Keratinocyte (primary cell): Measurements from ENCODE around the gene APRT.

Experiments used
- CTCF ChIP-seq, 3 experiments: IDR thresholded peaks in 1 of 3; conservative IDR thresholded peaks in 1 of 3; optimal IDR thresholded peaks in 1 of 3; 2 replicates in 2 of 3; 3 replicates in 1 of 3; pipeline versions ENCODE3 to v1.5.1; 2011; ENCODE audit warnings: low read length in 3 of 3, mild to moderate bottlenecking in 3 of 3, moderate library complexity in 2 of 3, control low read depth in 1 of 3, inconsistent platforms in 1 of 3; ENCODE audit not compliant: insufficient read depth in 2 of 3; ENCODE audit errors: extremely low read depth in 1 of 3
- EZH2 ChIP-seq: IDR thresholded peaks from one replicate; pipeline ENCODE4 v1.6.1; 2012; ENCODE audit warnings: inconsistent platforms, mild to moderate bottlenecking, low read length, moderate library complexity

DNA sequence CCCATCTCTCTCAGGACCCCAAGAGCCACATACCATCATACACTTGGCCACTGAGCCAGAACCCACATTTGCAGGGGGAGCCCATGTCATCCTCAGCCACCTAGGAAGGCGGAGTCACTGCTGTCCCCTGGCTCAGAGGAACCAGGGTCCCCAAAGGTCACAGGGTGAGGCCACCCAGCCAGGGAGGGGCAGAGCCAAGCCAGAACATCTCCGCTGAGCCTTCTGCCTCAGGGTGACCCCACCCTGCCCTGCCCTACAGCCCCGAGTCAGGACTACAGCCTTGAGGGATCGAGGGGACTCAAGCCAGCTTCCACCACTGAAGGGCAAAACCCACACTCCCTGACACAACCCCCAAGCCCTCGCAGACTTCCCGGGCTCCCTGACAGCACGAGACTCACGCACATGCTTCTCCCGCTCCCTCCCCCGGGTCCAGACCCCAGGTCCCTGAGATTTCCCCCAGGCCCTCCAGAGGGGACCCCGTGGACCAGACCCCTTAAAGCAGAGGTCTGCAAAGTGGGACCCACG, 44.1 kb downstream of the APRT start:
- TF ChIP-seq CTCF (optimal IDR thresholded peaks at IDR 0.05 in 1 of 3, IDR thresholded peaks at IDR 0.05 in 1 of 3, conservative IDR thresholded peaks at IDR 0.05 in 1 of 3; ENCODE audit: extremely low read depth in 1 of 3, insufficient read depth in 2 of 3, low read length in 3 of 3) (no peak), EZH2 (no peak)
